Mesothelial cell of epicardium (in vitro differentiated cells): Measurements from ENCODE around the gene UBTF. TPM values are rescaled to one million over a fixed set of nuclear protein-coding genes. Genes with fewer than 3 reads are reported as not detected.
"Not testable (repeated sequence)": the region's sequence is repeated elsewhere in the genome, so short reads cannot be mapped to it uniquely, and the experiment has no call there.

Experiments
- DNase-seq, 2 experiments: peaks; one replicate each; pipeline ENCODE4 v3.0.0; 2021; ENCODE audit warnings: low spot score in 2 of 2; ENCODE audit not compliant: unreplicated experiment in 2 of 2
- H3K27ac Mint-ChIP-seq: 2 replicates; pipeline ENCODE4 v1.8.0; 2021; ENCODE audit warnings: mixed read lengths
- H3K27me3 Mint-ChIP-seq: 2 replicates; pipeline ENCODE4 v1.8.0; 2021; ENCODE audit warnings: low read depth, mixed read lengths
- H3K36me3 Mint-ChIP-seq: 2 replicates; pipeline ENCODE4 v1.8.0; 2021; ENCODE audit warnings: mixed read lengths
- H3K4me1 Mint-ChIP-seq: 2 replicates; pipeline ENCODE4 v1.8.0; 2021; ENCODE audit warnings: mixed read lengths
- H3K4me3 Mint-ChIP-seq: 2 replicates; pipeline ENCODE4 v1.8.0; 2021; ENCODE audit warnings: mild to moderate bottlenecking, moderate library complexity, mixed read lengths
- H3K9me3 Mint-ChIP-seq: 2 replicates; pipeline ENCODE4 v1.8.0; 2021; ENCODE audit warnings: mixed read lengths
- total RNA-seq: library from RNA; stranded (reverse); gene quantifications from 3 replicates; pipeline ENCODE4 v1.2.1, GENCODE V29; 2021
- TF ChIP-seq, protein P1 (sequence below): fragments of 200-600 bp; sonication (generic); IDR thresholded peaks from one replicate; pipeline ENCODE4 v1.5.0; 2021; ENCODE audit warnings: antibody characterized with exemption; ENCODE audit not compliant: unreplicated experiment

Gene UBTF
- total RNA-seq, 1 donor from 2014 or later, result 119 TPM

DNA sequence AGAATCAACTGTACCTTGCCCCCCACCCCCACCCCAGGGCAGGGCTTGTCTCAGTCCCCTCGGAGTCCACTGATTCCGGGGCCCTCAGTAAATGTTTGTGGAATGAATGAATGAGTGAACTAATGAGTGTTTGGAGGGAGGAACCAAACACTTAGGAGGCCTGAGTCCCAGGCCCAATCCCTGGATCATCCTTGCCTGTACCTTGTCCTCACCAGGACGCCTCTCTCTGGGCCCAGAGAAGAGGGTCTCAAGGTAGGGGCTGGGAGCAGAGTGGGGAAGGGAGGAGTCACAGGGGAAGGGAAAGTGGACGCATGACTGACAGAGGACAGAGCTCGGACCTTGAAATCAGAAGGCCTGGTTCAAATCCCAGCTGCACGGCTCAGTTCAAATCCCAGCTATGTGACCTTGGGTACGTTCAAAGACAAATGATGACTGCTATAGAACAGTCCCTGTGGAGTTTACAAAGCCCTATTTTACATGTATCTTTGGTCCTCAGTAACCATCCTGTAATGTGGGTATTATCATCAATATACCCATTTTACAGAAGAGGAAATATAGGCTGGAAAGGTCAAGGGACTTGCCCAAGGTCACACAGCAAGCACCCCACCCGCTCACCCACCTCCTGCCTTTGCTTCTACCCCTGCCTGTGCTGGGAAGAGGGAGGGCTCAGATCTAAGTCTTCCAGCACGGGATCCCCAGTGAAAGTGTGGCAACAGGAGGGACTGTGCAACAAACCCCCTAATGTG is 30.2 kb upstream of the UBTF start:
- TF ChIP-seq, protein P1, sequence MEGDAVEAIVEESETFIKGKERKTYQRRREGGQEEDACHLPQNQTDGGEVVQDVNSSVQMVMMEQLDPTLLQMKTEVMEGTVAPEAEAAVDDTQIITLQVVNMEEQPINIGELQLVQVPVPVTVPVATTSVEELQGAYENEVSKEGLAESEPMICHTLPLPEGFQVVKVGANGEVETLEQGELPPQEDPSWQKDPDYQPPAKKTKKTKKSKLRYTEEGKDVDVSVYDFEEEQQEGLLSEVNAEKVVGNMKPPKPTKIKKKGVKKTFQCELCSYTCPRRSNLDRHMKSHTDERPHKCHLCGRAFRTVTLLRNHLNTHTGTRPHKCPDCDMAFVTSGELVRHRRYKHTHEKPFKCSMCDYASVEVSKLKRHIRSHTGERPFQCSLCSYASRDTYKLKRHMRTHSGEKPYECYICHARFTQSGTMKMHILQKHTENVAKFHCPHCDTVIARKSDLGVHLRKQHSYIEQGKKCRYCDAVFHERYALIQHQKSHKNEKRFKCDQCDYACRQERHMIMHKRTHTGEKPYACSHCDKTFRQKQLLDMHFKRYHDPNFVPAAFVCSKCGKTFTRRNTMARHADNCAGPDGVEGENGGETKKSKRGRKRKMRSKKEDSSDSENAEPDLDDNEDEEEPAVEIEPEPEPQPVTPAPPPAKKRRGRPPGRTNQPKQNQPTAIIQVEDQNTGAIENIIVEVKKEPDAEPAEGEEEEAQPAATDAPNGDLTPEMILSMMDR, result no peak
- DNase-seq, result no peak
- H3K4me3 Mint-ChIP-seq, result no peak overlapping the region
- peaks cover 13% of the 10 kb centered on the region for H3K4me1 Mint-ChIP-seq
- peaks cover 2% of the 10 kb centered on the region for H3K27me3 Mint-ChIP-seq
- H3K36me3 Mint-ChIP-seq, result no peaks in the 10 kb centered on the region
- no peaks in the 10 kb centered on the region for H3K9me3 Mint-ChIP-seq
- H3K27ac Mint-ChIP-seq, result no peak overlapping the region

DNA sequence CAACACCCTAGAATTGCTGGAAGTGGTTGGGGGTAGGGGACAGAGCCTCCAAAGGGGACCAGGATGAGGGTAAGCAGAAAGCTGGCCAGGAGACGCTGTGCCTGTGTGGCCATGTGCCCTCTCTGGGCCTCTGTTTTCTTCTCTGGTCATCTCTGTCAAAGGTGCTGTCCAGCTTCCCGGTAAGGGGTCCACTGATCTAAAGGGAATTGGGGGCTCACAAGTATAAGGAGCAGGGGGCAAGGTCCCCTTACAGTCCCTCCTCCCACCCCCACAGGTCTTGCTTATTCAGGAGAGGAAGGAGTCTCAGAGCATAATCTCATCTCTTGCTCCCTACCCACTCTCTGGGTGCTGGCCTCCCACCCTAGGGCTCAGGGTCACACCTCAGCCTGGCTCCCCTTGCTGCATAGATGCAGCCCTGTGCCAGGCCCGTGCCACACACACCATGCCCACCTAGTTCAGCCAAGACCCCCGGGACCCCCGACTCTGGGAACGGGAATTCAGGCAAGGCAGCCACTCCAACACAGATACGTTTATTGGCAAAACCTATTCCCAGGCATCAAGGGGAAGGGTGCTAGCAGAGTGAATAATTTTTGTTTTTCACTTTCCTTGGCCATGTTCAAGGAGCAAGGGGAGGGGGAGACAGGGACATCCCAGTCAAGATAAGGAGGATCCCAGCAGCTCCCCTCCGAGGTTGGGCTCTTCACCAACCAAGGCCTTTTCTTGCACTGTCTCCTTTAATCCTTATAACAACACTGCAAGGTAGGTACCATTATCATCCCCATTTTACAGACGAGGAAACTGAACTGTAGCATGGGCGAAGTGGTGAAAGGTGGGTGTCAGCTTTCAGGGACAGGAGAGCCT is 28.6 kb upstream of the UBTF start:
- TF ChIP-seq, protein P1, result no peak
- H3K4me1 Mint-ChIP-seq, result peaks cover 13% of the 10 kb centered on the region
- DNase-seq, result no peak
- H3K36me3 Mint-ChIP-seq, result no peaks in the 10 kb centered on the region
- no peak overlapping the region for H3K4me3 Mint-ChIP-seq
- H3K9me3 Mint-ChIP-seq, result no peaks in the 10 kb centered on the region
- H3K27me3 Mint-ChIP-seq, result no peaks in the 10 kb centered on the region
- no peak overlapping the region for H3K27ac Mint-ChIP-seq

DNA sequence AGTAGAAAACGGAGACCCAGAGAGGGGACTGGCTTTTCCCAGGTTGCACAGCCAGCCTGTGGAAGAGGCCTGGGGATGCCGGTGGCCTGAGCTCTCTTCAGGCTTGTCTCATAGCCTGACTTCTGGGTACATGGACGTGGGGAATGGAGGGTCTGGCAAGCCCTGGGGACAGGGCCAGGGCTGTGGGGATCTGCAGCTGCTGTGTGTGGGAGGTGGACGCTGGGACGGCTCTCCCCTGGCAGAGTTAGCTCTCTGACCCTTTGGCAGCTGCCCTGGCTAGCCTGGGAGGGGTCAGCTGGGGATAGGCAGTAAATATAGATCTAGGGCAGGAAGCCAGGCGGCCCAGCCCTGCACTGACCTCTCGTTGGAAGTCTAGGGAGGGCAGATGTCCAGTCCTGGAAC is 28.0 kb upstream of the UBTF start:
- Mint-ChIP-seq H3K27ac (no peak overlapping the region), H3K4me3 (no peak overlapping the region), H3K27me3 (no peaks in the 10 kb centered on the region), H3K36me3 (no peaks in the 10 kb centered on the region), H3K9me3 (no peaks in the 10 kb centered on the region), H3K4me1 (peaks cover 13% of the 10 kb centered on the region)
- TF ChIP-seq, protein P1, result no peak
- DNase-seq, result no peak

DNA sequence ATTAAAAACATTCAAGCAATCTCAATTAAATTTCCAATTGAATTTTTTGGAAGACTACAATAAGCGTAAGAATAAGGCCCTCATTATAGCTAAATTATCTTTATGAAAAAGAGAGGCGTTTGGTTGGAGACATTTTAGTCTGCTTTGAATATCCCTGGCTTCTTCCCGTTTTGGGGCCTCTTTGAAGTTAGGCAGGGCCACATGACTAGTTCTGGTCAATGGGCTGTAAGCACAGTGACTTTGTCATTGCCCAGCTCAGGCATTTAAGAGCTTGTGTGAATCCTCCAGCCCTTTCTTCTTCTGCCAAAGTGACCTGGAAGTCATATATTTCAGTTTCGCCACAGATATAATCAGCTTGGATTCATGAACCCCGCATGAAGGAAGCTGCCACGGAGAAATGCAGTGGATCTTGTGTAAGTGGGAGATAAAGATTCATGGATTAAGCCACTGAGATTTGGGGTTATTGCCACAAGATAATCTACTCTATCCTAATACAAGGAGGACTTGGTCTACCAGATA is 21.7 kb upstream of the UBTF start:
- Mint-ChIP-seq H3K4me3 (no peak overlapping the region), H3K4me1 (peaks cover 13% of the 10 kb centered on the region), H3K27me3 (peaks cover 3% of the 10 kb centered on the region), H3K27ac (peak overlapping the region; percentile 71), H3K36me3 (no peaks in the 10 kb centered on the region), H3K9me3 (no peaks in the 10 kb centered on the region)
- DNase-seq, result no peak
- TF ChIP-seq, protein P1, result no peak

DNA sequence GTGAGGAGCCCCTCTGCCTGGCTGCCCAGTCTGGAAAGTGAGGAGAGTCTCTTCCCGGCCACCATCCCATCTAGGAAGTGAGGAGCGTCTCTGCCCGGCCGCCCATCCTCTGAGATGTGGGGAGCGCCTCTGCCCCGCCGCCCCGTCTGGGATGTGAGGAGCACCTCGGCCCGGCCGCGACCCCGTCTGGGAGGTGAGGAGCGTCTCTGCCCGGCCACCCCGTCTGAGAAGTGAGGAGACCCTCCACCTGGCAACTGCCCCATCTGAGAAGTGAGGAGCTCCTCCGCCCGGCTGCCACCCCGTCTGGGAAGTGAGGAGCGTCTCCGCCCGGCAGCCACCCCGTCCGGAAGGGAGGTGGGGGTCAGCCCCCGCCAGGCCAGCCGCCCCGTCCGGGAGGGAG is 18.4 kb upstream of the UBTF start:
- H3K9me3 Mint-ChIP-seq, H3K36me3 Mint-ChIP-seq, DNase-seq, H3K4me3 Mint-ChIP-seq, H3K27ac Mint-ChIP-seq, H3K27me3 Mint-ChIP-seq, H3K4me1 Mint-ChIP-seq: not testable (repeated sequence)
